Hematopoietic multipotent progenitor cell treated with erythropoietin and hydrocortisone succinate and interleukin-3 and kit ligand, for 6 days (in vitro differentiated cells): ENCODE measurements around the gene RNGTT.
A peak's percentile ranks its signal among the peaks of the same experiment; 100 is the strongest.
"Not testable (repeated sequence)": the region's sequence is repeated elsewhere in the genome, so short reads cannot be mapped to it uniquely, and the experiment has no call there.

Experiments
- DNase-seq: peaks from one replicate; pipeline ENCODE4 v3.0.0-alpha.2; 2015

RNGTT gene

GRCh38 chr6:88785478-88785877, 177.9 kb downstream of the RNGTT start:
- no peak for DNase-seq

DNA sequence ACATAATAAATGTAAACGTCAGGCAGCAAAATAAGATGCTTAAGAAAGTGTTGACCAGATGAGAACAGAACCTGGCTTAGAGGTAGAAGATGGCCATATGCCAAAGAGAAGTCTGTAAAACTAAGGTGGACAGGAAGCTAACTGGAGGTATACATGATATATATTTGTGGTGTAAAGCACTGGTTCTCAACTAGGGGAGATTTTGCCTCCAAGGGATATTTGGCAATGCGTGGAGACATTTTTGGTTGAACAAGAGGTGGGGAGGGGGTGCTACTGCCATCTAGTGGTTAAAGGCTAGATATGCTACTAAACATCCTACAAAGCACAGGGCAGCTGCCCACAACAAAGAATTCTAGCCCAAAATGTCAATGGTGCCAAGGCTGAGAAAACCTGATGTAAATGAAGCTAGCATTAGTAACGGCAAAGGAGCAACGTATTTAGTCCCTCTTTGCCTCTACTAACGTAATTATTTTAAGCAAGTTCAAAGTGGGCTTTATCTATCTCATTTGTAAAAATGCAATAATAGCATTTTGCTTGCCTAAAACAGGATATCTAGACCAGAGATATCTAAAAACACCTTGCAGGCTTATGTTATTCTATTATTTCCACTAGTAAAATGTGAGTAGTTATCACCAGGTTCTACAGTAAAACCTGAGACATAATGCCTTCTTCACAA, 182.6 kb downstream of the RNGTT start:
- DNase-seq: peak; percentile 89

DNA sequence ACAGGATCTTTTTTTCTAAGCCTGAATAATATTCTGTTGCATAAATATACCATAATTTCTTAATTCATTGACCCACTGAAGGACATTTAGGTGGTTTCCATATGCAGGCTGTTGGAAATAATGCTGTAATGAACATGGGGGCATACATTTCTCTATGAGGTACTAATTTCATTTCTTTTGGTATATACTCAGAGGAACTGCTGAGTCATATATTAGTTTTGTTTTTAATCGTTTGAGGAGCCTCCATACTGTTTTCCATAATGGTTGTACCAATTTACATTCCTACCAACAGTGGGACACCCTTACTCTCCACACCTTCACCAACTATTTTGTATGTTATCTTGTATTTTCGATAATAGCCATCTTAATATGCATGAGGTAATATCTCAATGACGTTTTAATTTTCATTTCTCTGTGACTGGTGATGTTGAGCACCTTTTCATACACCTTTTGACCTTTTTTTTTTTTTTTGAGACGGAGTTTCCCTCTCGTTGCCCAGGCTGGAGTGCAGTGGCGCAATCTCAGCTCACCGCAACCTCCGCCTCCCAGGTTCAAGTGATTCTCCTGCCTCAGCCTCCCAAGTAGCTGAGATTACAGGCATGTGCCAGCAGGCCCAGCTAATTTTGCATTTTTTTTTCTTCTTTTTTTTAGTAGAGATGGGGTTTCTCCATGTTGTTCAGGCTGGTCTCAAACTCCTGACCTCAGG, 187.4 kb downstream of the RNGTT start:
- no peak for DNase-seq

DNA sequence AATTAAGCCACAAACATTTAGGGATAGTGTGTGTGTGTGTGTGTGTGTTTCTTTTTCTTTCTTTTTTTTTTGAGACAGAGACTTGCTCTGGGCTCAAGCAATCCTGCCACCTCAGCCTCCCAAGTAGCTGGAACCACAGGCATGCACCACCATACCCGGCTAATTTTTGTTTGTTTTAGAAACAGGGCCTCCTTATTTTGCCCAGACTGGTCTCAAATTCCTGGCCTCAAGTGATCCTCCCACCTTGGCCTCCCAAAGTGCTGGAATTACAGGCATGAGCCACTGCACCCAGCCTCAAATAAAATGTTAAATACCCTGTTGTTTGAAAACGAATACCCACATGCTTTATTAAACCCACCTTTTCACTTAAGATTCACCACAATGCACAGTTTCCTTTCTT, 195.3 kb downstream of the RNGTT start:
- not testable (repeated sequence) for DNase-seq

DNA sequence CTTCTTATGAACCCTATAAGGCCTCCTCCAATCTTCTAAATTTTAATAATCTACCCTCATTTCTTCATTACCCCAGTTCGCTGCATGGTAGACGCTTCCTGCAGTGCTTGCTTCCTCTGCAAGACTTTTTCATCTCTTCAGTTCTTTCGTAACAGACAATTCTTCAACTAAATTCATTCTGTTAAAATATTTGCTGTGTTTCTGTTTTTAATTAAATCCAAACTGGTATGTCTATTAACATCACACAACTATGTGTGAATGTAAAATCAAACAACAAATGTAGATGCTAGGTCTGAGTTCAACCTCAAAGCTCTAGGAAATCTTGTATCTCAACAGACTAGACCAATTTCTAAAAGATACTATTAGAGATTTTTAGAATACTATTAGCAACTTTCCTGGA, 199.3 kb downstream of the RNGTT start:
- DNase-seq: no peak

DNA sequence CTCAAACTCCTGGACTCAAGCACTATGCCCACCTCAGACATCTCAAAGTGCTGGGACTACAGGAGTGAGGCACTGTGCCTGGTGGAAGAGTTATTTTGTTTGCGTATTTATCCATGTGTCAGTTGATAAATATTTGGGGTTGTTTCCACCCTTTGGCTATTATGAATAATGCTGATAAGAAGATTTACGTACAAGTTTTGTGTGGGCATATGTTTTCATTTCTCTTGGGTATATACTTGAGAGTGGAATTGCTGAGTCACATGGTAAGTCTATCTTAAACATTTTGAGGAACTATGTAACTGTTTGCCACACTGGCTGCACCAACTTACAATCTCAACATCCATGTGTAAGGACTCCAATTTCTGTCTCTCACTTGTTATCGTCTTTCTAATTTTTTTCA, 200.3 kb downstream of the RNGTT start:
- DNase-seq: peak; percentile 33

DNA sequence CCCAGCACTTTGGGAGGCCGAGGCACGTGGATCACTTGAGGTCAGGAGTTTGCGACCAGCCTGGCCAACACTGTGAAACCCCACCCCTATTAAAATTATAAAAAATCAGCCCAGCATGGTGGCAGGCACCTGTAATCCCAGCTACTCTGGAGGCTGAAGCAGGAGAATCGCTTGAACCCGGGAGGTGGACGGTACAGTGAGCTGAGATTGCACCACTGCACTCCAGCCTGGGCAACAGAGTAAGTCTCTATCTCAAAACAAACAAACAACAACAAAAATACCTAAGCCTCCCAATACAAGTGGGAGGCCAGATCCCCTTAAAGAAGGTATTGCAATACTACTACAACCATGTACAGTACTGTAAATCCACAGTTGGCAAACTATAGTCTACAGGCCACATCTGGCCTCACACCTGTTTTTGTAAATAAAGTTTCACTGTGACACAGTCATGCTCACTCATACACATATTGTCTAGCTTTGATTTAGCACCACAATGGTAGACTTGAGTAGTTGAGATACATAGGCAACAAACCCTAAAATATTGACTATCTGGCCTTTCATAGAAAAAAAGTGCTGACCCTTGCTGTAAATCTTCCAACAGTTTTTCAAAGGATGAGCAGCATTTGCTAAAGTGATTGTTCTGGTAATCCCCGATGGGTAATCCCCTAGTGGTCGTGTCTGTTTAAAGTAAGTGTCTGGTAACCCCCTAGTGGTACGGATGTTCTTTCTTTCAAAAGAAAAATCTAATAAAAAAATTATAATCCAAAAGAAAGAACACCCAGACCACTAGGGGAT, 202.0 kb downstream of the RNGTT start:
- DNase-seq: peak; percentile 11

DNA sequence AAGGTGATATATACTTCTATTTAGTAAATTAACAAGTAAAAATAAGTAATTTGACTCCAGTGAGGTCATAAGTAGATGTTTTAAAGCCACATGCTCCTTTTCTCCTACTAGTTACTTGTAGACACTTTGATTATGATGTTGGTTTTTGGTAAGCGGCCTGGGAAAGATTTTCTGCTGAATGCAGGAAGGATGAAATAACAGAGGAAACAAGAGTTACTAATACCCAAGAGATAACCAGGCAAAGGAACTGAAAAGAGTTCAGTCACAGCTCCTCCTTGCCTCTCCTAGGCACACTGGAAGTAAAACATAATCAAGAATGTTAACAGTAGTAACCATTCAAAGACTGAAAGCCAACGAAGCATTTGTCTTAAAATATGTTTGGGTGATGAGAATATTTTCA, 203.3 kb downstream of the RNGTT start:
- no peak for DNase-seq

DNA sequence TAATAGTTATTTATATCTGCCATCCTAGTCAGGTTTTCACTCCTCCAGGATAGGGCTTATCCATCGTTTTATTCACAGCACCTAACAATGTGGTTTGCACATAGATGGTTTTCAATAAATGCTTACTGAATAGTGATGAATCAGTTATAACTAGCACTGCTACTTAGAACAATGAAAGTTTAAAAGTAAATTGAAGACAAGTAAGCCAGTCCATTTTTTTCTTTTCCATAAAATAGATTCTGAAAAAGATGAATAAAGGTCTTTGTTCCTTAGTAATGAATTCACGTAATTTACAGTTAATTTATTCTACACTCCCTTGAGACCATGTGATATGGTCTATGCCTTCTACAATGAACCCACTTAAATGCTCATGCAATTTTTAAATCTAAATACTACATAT, 212.5 kb downstream of the RNGTT start:
- no peak for DNase-seq

- DNase-seq: no peak
These were observed 213.6 kb downstream of the RNGTT start for GRCh38 chr6:88749849-88750248.

DNA sequence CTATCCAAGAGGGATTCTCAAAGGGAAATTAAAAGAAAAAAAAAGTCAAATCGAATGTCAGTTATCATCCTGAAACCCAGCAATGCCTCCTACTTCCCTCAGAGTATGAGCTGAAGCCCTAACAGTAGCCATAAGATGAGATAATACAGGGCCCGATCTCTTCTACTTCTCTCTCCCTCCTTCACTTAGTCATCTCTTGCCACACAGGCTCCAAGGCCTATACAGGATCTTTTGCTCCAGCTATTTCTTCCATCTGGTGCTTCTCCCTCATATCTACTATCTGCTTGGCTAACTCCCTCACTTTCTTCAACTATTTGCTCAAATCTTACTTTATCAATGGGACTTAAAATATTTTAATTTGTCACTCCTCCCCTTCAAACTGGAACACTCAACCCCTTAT, 215.3 kb downstream of the RNGTT start:
- no peak for DNase-seq

- no peak for DNase-seq
These were observed 221.5 kb downstream of the RNGTT start for GRCh38 chr6:88741939-88742338.

DNA sequence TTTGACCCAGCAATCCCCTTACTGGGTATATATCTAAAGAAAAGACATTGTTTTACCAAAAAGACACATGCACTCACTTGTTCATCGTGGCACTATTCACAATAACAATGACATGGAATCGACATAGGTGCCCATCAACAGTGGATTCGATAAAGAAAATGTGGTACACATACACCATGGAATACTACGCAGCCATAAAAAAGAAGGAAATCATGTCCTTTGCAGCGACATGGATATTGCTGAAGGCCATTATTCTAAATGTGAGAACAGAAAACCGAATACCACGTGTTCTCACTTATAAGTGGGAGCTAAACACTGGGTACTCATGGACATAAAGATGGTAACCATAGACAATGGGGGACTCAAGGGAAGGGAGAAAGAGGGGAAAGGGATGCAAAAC, 222.3 kb downstream of the RNGTT start:
- no peak for DNase-seq

DNA sequence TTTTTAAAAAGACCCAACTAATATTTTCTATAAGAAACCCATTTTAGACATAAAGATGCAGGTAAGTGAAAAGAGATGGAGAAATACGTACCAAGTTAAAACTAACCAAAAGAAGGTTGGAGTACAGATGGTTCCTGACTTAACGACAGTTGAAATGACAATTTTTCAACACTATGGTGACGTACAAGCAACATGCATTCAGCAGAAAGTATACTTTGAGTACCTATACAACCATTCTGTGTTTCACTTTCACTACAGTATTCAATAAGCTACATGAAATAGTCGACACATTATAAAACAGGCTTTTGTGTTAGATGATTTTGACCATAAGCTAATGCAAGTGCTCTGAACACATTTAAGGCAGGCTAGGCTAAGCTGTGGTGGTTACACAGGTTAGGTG, 228.9 kb downstream of the RNGTT start:
- DNase-seq: no peak

DNA sequence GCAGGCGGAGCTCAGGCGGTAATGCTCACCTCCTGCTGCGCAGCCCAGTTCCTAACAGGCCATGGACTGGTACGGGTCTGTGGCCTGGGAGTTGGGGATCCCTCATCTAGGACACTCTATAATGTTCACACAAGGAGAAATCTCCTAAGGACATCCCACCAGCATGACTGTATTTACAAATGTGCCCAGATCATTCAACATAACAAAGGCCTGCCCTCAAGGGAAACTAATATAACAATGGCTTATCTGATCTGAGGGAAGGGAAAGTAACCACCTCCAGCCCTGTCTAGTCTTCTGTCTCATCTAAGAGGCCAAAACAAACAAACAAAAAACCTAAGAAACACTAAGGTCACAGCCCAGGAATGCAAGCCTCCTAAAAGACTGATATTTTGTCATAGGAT, 232.8 kb downstream of the RNGTT start:
- no peak for DNase-seq

- no peak for DNase-seq
These were observed 234.7 kb downstream of the RNGTT start for GRCh38 chr6:88728756-88729155.

DNA sequence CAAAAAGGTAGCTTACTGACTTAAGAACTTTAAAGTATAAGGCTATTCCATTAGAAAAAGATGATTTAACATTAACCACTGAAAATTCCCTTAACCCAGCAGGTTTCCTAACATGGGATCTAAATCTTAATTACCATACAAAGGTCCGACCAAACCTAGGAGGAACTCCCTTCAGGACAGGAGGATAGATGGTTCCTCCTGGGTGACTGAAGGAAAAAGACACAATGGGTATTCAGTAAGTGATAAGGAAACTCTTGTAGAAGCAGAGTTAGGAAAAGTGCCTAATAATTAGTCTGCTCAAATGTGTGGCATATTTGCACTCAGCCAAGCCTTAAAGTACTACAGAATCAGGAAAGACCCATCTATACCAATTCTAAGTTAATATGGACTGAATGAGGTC, 237.0 kb downstream of the RNGTT start:
- DNase-seq: not testable (repeated sequence)

DNA sequence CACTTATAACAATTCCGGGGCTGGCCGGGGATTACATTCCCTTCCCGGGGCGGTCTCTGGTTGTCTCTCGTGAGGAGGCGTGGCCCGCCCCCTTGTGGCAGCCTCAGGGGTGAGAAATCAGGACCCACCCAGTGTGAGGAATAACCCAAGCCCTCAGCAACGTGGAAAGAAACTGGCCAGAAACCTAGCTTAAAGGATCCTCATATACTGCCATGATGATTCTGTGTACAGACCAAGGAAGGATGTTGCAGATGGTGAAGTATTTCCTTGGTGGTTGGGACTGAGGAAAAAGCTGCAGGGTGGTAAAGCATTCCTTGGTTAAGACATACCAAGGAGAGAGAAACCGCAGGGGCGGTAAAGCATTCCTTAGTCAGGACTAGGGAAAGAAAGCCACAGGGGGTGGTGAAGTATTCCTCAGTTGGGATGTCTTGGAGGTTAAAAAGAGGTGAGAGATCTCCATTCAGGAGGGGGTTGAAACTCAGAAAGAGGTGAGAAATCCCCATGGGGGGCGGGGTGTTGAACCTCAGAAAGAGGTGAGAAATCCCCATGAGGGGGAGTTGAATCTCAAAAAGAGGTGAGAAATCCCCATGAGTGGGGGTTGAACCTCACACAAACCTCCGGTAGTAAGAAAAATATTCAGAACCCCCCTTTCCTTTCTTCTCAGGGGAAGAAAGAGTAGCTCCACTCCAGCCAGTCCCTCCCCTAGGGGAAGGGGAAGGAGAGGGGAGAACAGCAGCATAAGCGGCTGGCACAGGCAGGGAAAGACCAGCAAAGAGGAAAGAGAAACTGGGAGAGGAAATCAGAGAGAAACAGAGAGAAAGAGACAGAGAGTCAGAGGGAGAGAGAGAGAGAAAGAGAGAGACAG, 238.1 kb downstream of the RNGTT start:
- DNase-seq: peak; percentile 16

- DNase-seq: no peak
These were observed 240.7 kb downstream of the RNGTT start for GRCh38 chr6:88722686-88723085.

DNA sequence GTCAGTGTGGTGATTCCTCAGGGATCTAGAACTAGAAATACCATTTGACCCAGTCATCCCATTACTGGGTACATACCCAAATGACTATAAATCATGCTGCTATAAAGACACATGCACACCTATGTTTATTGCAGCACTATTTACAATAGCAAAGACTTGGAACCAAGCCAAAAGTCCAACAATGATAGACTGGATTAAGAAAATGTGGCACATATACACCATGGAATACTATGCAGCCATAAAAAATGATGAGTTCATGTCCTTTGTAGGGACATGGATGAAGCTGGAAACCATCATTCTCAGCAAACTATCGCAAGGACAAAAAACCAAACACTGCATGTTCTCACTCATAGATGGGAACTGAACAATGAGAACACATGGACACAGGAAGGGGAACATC, 247.0 kb downstream of the RNGTT start:
- not testable (repeated sequence) for DNase-seq

DNA sequence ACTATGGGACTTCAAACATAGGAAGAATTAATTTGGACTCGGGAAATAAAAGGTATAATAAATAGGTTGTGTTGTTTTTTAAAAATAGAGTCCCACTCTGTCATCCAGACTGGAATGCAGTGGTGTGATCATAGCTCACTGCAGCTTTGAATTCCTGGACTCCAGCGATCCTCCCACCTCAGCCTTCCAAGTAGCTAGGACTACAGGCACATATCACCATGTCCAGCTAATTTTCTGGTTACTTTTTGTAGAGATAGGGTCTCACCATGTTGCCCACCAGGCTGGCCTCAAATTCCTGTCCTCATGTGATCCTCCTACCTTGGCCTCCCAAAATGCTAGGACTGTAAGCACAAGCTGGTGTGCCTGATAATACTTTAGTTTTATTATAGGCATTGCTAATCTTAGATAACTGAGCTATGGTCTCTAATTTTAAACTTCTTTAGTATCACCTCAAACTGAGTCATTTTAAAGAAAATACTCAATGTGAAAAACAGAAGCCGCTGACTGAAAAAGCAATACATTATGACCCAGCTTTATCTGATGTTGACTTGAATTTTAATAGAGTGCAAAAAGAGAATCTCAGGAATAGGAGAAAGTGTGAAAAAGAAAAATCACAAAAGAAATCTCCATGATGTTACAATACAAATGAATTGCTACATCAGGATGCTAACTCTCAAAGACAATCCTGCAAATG, 251.0 kb downstream of the RNGTT start:
- DNase-seq: no peak

- DNase-seq: no peak
These were observed 253.6 kb downstream of the RNGTT start for GRCh38 chr6:88709819-88710246.
